Endothelial cell (in vitro differentiated cells): ENCODE results near the gene STIM2. TPM values are rescaled to one million over a fixed set of nuclear protein-coding genes. Genes with fewer than 3 reads are reported as not detected.

Experiments used
- DNase-seq: peaks from one replicate; pipeline ENCODE4 v3.0.0; 2021; ENCODE audit warnings: low spot score
- H3K27ac Mint-ChIP-seq: one replicate; pipeline ENCODE4 v1.8.0; 2021; ENCODE audit warnings: mixed read lengths, inconsistent platforms; ENCODE audit not compliant: unreplicated experiment
- H3K27me3 Mint-ChIP-seq: one replicate; pipeline ENCODE4 v1.8.0; 2021; ENCODE audit warnings: mild to moderate bottlenecking, moderate library complexity, mixed read lengths, inconsistent platforms; ENCODE audit not compliant: unreplicated experiment
- H3K36me3 Mint-ChIP-seq: one replicate; pipeline ENCODE4 v1.8.0; 2021; ENCODE audit warnings: mild to moderate bottlenecking, low read depth, mixed read lengths, inconsistent platforms; ENCODE audit not compliant: unreplicated experiment
- H3K4me1 Mint-ChIP-seq: one replicate; pipeline ENCODE4 v1.8.0; 2021; ENCODE audit warnings: mild to moderate bottlenecking, mixed read lengths, inconsistent platforms; ENCODE audit not compliant: unreplicated experiment
- H3K4me3 Mint-ChIP-seq: one replicate; pipeline ENCODE4 v1.8.0; 2021; ENCODE audit warnings: mild to moderate bottlenecking, mixed read lengths, inconsistent platforms; ENCODE audit not compliant: unreplicated experiment
- H3K9me3 Mint-ChIP-seq: one replicate; pipeline ENCODE4 v1.8.0; 2021; ENCODE audit warnings: mixed read lengths, inconsistent platforms; ENCODE audit not compliant: unreplicated experiment
- total RNA-seq: library from RNA; stranded (reverse); fragmentation: NEBNext Ultra II Directional; extraction: Animal tissue kit (Norgen Biotek cat#: 25700); gene quantifications from one replicate; pipeline ENCODE4 v1.2.1, GENCODE V29; 2021; ENCODE audit not compliant: unreplicated experiment
- TF ChIP-seq, protein P1 (sequence below): fragments of 200-600 bp; sonication (generic); IDR thresholded peaks from one replicate; pipeline ENCODE4 v1.5.0; 2021; ENCODE audit warnings: antibody characterized with exemption; ENCODE audit not compliant: unreplicated experiment

STIM2 gene
- total RNA-seq, 1 donor from 2014 or later, result 65.7 TPM

GRCh38 chr4:26950446-26950845 lies 89.8 kb downstream of the STIM2 start:
- H3K4me1 Mint-ChIP-seq, result peaks cover 3% of the 10 kb centered on the region
- no peak overlapping the region for H3K4me3 Mint-ChIP-seq
- no peak for DNase-seq
- no peaks in the 10 kb centered on the region for H3K9me3 Mint-ChIP-seq
- H3K27me3 Mint-ChIP-seq, result no peaks in the 10 kb centered on the region
- H3K27ac Mint-ChIP-seq, result no peak overlapping the region
- TF ChIP-seq, protein P1, sequence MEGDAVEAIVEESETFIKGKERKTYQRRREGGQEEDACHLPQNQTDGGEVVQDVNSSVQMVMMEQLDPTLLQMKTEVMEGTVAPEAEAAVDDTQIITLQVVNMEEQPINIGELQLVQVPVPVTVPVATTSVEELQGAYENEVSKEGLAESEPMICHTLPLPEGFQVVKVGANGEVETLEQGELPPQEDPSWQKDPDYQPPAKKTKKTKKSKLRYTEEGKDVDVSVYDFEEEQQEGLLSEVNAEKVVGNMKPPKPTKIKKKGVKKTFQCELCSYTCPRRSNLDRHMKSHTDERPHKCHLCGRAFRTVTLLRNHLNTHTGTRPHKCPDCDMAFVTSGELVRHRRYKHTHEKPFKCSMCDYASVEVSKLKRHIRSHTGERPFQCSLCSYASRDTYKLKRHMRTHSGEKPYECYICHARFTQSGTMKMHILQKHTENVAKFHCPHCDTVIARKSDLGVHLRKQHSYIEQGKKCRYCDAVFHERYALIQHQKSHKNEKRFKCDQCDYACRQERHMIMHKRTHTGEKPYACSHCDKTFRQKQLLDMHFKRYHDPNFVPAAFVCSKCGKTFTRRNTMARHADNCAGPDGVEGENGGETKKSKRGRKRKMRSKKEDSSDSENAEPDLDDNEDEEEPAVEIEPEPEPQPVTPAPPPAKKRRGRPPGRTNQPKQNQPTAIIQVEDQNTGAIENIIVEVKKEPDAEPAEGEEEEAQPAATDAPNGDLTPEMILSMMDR, result no peak
- peaks cover 8% of the 10 kb centered on the region for H3K36me3 Mint-ChIP-seq

DNA sequence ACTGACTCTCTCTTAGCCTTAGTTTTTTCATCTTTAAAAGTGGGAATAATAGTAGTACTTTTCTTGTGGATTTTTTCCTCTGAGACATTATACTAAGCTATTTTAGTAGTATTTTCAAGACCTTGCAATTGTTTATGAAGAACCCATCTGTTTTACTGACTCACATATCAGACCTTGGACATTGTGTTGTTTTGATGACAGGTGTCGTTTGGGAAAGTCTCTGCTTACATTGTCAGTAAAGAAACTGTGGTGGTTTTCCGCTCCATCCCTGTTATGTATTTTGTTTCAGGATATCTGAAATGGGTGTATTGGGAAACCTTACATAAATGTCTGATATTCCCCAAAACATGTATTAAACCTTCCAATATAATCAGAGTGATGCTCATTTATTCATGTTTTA lies 92.2 kb downstream of the STIM2 start:
- H3K36me3 Mint-ChIP-seq, result peaks cover 8% of the 10 kb centered on the region
- no peak for DNase-seq
- TF ChIP-seq, protein P1, result no peak
- H3K9me3 Mint-ChIP-seq, result no peaks in the 10 kb centered on the region
- peaks cover 3% of the 10 kb centered on the region for H3K4me1 Mint-ChIP-seq
- H3K4me3 Mint-ChIP-seq, result no peak overlapping the region
- no peaks in the 10 kb centered on the region for H3K27me3 Mint-ChIP-seq
- H3K27ac Mint-ChIP-seq, result no peak overlapping the region

- TF ChIP-seq, protein P1, result no peak
- no peak overlapping the region for H3K4me3 Mint-ChIP-seq
- no peak overlapping the region for H3K27ac Mint-ChIP-seq
- no peak for DNase-seq
- H3K9me3 Mint-ChIP-seq, result no peaks in the 10 kb centered on the region
- peaks cover 8% of the 10 kb centered on the region for H3K36me3 Mint-ChIP-seq
- no peaks in the 10 kb centered on the region for H3K27me3 Mint-ChIP-seq
- peaks cover 3% of the 10 kb centered on the region for H3K4me1 Mint-ChIP-seq
These were observed 92.7 kb downstream of the STIM2 start for GRCh38 chr4:26953366-26953765.

- DNase-seq, result no peak
- H3K27ac Mint-ChIP-seq, result no peak overlapping the region
- H3K4me1 Mint-ChIP-seq, result peaks cover 4% of the 10 kb centered on the region
- H3K4me3 Mint-ChIP-seq, result no peak overlapping the region
- H3K27me3 Mint-ChIP-seq, result no peaks in the 10 kb centered on the region
- no peaks in the 10 kb centered on the region for H3K9me3 Mint-ChIP-seq
- H3K36me3 Mint-ChIP-seq, result peaks cover 8% of the 10 kb centered on the region
- TF ChIP-seq, protein P1, result no peak
These were observed 93.3 kb downstream of the STIM2 start for GRCh38 chr4:26953770-26954423.

GRCh38 chr4:26955241-26955640 lies 94.6 kb downstream of the STIM2 start:
- peaks cover 8% of the 10 kb centered on the region for H3K36me3 Mint-ChIP-seq
- no peaks in the 10 kb centered on the region for H3K27me3 Mint-ChIP-seq
- no peak overlapping the region for H3K4me3 Mint-ChIP-seq
- no peaks in the 10 kb centered on the region for H3K9me3 Mint-ChIP-seq
- no peak overlapping the region for H3K27ac Mint-ChIP-seq
- TF ChIP-seq, protein P1, result no peak
- DNase-seq, result no peak
- H3K4me1 Mint-ChIP-seq, result peaks cover 16% of the 10 kb centered on the region
